Activated T-helper 9 cell treated with anti-CD3 and anti-CD28 coated beads, Interleukin-2, amount 50 U/mL, for 16 hours (primary cell): Measurements from ENCODE around the gene GRPR.
"Not testable (repeated sequence)": the region's sequence is repeated elsewhere in the genome, so short reads cannot be mapped to it uniquely, and the experiment has no call there.

Source experiments
- DNase-seq: peaks from one replicate; pipeline ENCODE4 v3.0.0-alpha.2; 2020; ENCODE audit warnings: low read depth

The GRPR gene

GRCh38 chrX:16183843-16184242 is 60.5 kb downstream of the GRPR start:
- DNase-seq: not testable (repeated sequence)

DNA sequence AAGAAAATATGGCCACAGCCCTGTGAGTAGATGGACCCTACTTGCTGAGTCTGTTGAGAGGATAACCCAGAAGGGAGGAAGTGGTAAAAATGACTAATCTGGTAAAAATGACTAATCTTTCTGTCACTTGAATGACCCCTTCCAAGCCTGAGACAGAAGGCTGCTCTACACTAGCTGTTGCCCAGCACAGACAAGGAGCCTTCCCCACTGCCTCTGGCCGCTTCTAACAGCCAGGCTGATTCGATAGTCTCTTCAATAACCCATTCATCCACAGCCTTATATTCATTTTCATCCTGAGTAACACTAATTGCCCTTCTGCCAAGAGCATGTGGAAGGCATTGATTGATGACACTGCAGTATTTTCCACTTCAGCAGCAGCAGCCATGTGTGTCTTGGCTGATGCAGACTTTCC is 62.4 kb downstream of the GRPR start:
- no peak for DNase-seq

GRCh38 chrX:16186380-16187007 is 63.1 kb downstream of the GRPR start:
- DNase-seq: no peak

DNA sequence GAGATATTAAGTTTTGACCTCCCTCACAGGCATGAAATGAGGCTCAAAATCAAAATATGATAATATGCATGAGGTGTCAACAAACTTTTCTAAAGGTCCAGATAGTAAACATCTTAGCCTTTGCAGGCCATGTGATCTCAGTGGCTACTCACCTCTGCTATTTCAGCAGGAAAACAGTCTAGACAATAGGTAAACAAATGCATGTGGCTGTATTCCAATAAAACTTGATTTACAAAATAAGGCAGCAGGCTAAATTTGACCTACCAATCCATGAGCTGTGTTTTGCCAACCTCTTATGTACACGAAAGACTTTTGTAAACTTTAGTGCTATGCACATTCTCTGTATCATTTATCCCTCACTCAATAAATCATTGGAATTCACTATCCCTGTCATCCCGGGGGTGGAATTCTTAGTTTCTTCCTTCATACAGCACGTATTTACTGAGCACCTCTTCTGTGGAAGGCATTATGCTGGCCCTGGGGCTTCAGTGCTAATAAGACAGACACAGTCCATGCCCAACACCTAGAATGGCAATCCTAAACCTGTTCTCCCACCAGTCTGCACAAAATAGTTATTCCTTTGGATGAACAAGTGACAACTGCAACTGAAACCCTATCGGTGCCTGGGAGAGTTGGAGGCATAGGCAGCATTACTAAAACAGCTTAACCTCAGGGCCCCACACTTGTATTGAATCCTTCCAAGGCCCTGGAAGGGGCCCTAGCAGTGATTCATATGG is 63.8 kb downstream of the GRPR start:
- no peak for DNase-seq

GRCh38 chrX:16188687-16189086 is 65.3 kb downstream of the GRPR start:
- DNase-seq: no peak

GRCh38 chrX:16191605-16192004 is 68.2 kb downstream of the GRPR start:
- no peak for DNase-seq

DNA sequence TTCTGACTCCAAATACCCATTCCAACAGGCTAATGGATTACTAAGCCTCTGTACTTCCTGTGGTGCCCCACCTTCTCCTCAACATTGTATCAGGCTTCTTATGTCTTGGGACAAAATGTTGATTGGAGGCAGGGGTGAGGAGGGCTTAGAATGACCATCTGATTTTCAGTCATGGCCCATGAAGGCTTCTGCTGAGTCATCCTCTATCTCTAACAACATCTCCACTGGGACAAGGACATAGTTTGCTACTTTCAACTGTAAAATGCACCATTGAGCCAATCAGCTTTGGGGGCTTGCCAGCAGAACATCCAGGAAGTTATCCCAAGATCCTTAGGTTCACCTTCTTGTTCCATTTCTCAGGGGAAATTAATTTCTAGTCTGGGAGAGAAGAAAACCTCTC is 73.5 kb downstream of the GRPR start:
- no peak for DNase-seq

GRCh38 chrX:16199343-16199742 is 76.0 kb downstream of the GRPR start:
- no peak for DNase-seq

- DNase-seq: no peak
Measured at GRCh38 chrX:16202943-16203342, 79.6 kb downstream of the GRPR start.
